WTC11 (cell line): ENCODE measurements around the gene XPO6. TPM values are rescaled to one million over a fixed set of nuclear protein-coding genes. Genes with fewer than 3 reads are reported as not detected.

Source experiments
- ATAC-seq: fragments of 200-7000 bp; cut with Tn5 transposase; 2 replicates; pipeline ENCODE4 v1.10.0; 2021; ENCODE audit warnings: mild to moderate bottlenecking, moderate library complexity
- CTCF ChIA-PET: fragments of 300-600 bp; sonication (Branson Sonifier 250); formaldehyde crosslinking; loops from one replicate; lab custom pipeline; 2021; ENCODE audit warnings: antibody characterized with exemption; lab: Charles Lee
- POLR2A ChIA-PET: fragments of 350-600 bp; sonication (Branson Sonifier 250); formaldehyde crosslinking; loops from one replicate; lab custom pipeline; 2021; ENCODE audit warnings: antibody characterized with exemption; lab: Charles Lee
- DNase-seq: peaks from one replicate; pipeline ENCODE4 v3.0.0; 2021; ENCODE audit warnings: low spot score
- H3K27ac Mint-ChIP-seq: 2 replicates; pipeline ENCODE4 v1.8.0; 2021; ENCODE audit warnings: mixed read lengths
- H3K27me3 Mint-ChIP-seq: 2 replicates; pipeline ENCODE4 v1.8.0; 2021; ENCODE audit warnings: low read depth, mild to moderate bottlenecking, moderate library complexity, mixed read lengths
- H3K36me3 Mint-ChIP-seq: 2 replicates; pipeline ENCODE4 v1.8.0; 2021; ENCODE audit warnings: mixed read lengths
- H3K4me1 Mint-ChIP-seq: 2 replicates; pipeline ENCODE4 v1.8.0; 2022; ENCODE audit warnings: mixed read lengths
- H3K4me3 Mint-ChIP-seq: 2 replicates; pipeline ENCODE4 v1.8.0; 2021; ENCODE audit warnings: mild to moderate bottlenecking, moderate library complexity, mixed read lengths
- H3K9me3 Mint-ChIP-seq: 2 replicates; pipeline ENCODE4 v1.8.0; 2021; ENCODE audit warnings: mixed read lengths
- ATF1 ChIP-seq: sonication (generic); formaldehyde crosslinking; IDR thresholded peaks from 2 replicates; pipeline ENCODE4 v1.8.1; 2023; ENCODE audit warnings: mild to moderate bottlenecking, moderate library complexity, missing genetic modification reagents
- CREM ChIP-seq: sonication (generic); formaldehyde crosslinking; IDR thresholded peaks from 2 replicates; pipeline ENCODE4 v1.8.1; 2022; ENCODE audit warnings: mild to moderate bottlenecking, missing genetic modification reagents, moderate library complexity
- ESRRA ChIP-seq: sonication (generic); formaldehyde crosslinking; IDR thresholded peaks from 2 replicates; pipeline ENCODE4 v1.8.1; 2022; ENCODE audit warnings: mild to moderate bottlenecking, missing genetic modification reagents, borderline replicate concordance
- FOXJ3 ChIP-seq: sonication (generic); formaldehyde crosslinking; IDR thresholded peaks from 2 replicates; pipeline ENCODE4 v1.9.0; 2021; ENCODE audit warnings: missing genetic modification reagents, mild to moderate bottlenecking, borderline replicate concordance
- FOXK1 ChIP-seq: sonication (generic); formaldehyde crosslinking; IDR thresholded peaks from 2 replicates; pipeline ENCODE4 v1.8.0; 2022; ENCODE audit warnings: mild to moderate bottlenecking, moderate library complexity, missing genetic modification reagents
- GABPB1 ChIP-seq: sonication (generic); formaldehyde crosslinking; IDR thresholded peaks from 2 replicates; pipeline ENCODE4 v1.8.1; 2023; ENCODE audit warnings: mild to moderate bottlenecking, missing genetic modification reagents
- GRHL2 ChIP-seq: fragments of 250-450 bp; sonication (Bioruptor Pico); IDR thresholded peaks from 2 replicates; pipeline ENCODE4 v1.8.0; 2022; ENCODE audit warnings: mild to moderate bottlenecking, moderate library complexity; ENCODE audit not compliant: insufficient replicate concordance, severe bottlenecking
- KAT7 ChIP-seq: sonication (generic); formaldehyde crosslinking; IDR thresholded peaks from 2 replicates; pipeline ENCODE4 v1.8.1; 2023; ENCODE audit warnings: missing genetic modification reagents, mild to moderate bottlenecking, borderline replicate concordance
- NFE2L1 ChIP-seq: sonication (generic); formaldehyde crosslinking; IDR thresholded peaks from 2 replicates; pipeline ENCODE4 v1.8.1; 2023; ENCODE audit warnings: missing genetic modification reagents
- NR2C2 ChIP-seq: sonication (generic); formaldehyde crosslinking; IDR thresholded peaks from 2 replicates; pipeline ENCODE4 v1.8.0; 2022; ENCODE audit warnings: mild to moderate bottlenecking, missing genetic modification reagents
- NR3C1 ChIP-seq: sonication (generic); formaldehyde crosslinking; conservative IDR thresholded peaks from 2 replicates; pipeline ENCODE4 v1.8.1; 2023; ENCODE audit warnings: low read depth, mild to moderate bottlenecking, missing genetic modification reagents
- OVOL2 ChIP-seq: fragments of 250-450 bp; sonication (Bioruptor Pico); IDR thresholded peaks from 2 replicates; pipeline ENCODE4 v1.9.0; 2021; ENCODE audit warnings: mild to moderate bottlenecking, borderline replicate concordance
- RORB ChIP-seq: fragments of 250-450 bp; sonication (Bioruptor Pico); IDR thresholded peaks from 2 replicates; pipeline ENCODE4 v1.9.0; 2021; ENCODE audit warnings: mild to moderate bottlenecking
- ZNF317 ChIP-seq: sonication (generic); formaldehyde crosslinking; IDR thresholded peaks from 2 replicates; pipeline ENCODE4 v1.8.1; 2023; ENCODE audit warnings: low read depth, mild to moderate bottlenecking, moderate library complexity, missing genetic modification reagents, borderline replicate concordance
- ZNF396 ChIP-seq: fragments of 250-450 bp; sonication (Bioruptor Pico); IDR thresholded peaks from 2 replicates; pipeline ENCODE4 v1.8.0; 2021; ENCODE audit warnings: mild to moderate bottlenecking, moderate library complexity, borderline replicate concordance
- total RNA-seq: library from RNA; stranded (reverse); gene quantifications from 3 replicates; pipeline ENCODE4 v1.2.3, GENCODE V29; 2021
- TF ChIP-seq, protein P1 (sequence below): fragments of 250-450 bp; sonication (Bioruptor Pico); IDR thresholded peaks from 2 replicates; pipeline ENCODE4 v1.9.0; 2021; ENCODE audit warnings: mild to moderate bottlenecking
- TF ChIP-seq, protein P2 (sequence below): fragments of 250-450 bp; sonication (Bioruptor Pico); IDR thresholded peaks from 2 replicates; pipeline ENCODE4 v1.9.0; 2021; ENCODE audit warnings: mild to moderate bottlenecking
- TF ChIP-seq, protein P3 (sequence below): sonication (generic); formaldehyde crosslinking; IDR thresholded peaks from 2 replicates; pipeline ENCODE4 v1.8.0; 2022; ENCODE audit warnings: missing genetic modification reagents
- TF ChIP-seq, protein P4 (sequence below): fragments of 250-450 bp; sonication (Bioruptor Pico); IDR thresholded peaks from 2 replicates; pipeline ENCODE4 v1.9.0; 2021; ENCODE audit warnings: moderate library complexity, mild to moderate bottlenecking, inconsistent platforms, borderline replicate concordance
- TF ChIP-seq, protein P5 (sequence below): sonication (generic); formaldehyde crosslinking; IDR thresholded peaks from 2 replicates; pipeline ENCODE4 v1.8.1; 2023; ENCODE audit warnings: mild to moderate bottlenecking, moderate library complexity, missing genetic modification reagents
- TF ChIP-seq, protein P6 (sequence below): sonication (generic); formaldehyde crosslinking; IDR thresholded peaks from 2 replicates; pipeline ENCODE4 v1.8.1; 2023; ENCODE audit warnings: mild to moderate bottlenecking, missing genetic modification reagents, moderate library complexity
- TF ChIP-seq, protein P7 (sequence below): sonication (generic); formaldehyde crosslinking; IDR thresholded peaks from 2 replicates; pipeline ENCODE4 v1.8.0; 2022; ENCODE audit warnings: mild to moderate bottlenecking, missing genetic modification reagents

The XPO6 gene
- total RNA-seq, 1 experiment from 2014 or later = 160 TPM

DNA sequence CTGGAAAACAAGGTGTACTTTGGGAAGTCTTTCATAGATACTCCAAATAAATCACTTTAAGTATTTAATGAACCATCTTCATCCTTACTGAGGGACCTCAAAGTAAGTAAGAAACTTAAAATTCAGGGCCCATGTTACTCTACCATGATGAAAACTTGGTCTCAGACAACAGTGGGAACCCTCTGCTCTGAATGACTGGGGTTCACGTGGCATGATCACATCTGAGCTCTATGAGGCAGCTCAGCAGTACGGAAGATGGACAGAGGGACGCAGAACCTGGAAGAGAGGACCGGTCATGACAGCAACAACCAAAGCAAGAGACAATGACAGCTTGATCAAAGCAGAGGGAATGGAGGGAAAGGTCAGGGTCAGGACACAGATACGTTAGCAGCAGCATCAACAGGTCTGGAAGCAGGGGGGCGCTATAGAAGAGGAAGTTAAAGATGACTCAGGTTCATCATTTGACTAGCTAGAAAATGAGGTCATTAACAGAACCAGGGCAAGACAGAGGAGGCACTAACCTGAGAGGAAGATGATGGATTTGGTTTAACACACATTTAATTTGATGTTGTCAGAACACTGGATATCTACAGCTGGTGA, 9.5 kb downstream of the XPO6 start (continued):
- TF ChIP-seq KAT7 (no peak), NR2C2 (CRISPR knock-in tag) (no peak), FOXK1 (CRISPR knock-in tag) (no peak), CREM (CRISPR knock-in tag) (no peak), ATF1 (no peak), FOXJ3 (CRISPR knock-in tag) (no peak), RORB (no peak)
- TF ChIP-seq, protein P1, sequence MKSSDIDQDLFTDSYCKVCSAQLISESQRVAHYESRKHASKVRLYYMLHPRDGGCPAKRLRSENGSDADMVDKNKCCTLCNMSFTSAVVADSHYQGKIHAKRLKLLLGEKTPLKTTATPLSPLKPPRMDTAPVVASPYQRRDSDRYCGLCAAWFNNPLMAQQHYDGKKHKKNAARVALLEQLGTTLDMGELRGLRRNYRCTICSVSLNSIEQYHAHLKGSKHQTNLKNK = no peak
- TF ChIP-seq, protein P2, sequence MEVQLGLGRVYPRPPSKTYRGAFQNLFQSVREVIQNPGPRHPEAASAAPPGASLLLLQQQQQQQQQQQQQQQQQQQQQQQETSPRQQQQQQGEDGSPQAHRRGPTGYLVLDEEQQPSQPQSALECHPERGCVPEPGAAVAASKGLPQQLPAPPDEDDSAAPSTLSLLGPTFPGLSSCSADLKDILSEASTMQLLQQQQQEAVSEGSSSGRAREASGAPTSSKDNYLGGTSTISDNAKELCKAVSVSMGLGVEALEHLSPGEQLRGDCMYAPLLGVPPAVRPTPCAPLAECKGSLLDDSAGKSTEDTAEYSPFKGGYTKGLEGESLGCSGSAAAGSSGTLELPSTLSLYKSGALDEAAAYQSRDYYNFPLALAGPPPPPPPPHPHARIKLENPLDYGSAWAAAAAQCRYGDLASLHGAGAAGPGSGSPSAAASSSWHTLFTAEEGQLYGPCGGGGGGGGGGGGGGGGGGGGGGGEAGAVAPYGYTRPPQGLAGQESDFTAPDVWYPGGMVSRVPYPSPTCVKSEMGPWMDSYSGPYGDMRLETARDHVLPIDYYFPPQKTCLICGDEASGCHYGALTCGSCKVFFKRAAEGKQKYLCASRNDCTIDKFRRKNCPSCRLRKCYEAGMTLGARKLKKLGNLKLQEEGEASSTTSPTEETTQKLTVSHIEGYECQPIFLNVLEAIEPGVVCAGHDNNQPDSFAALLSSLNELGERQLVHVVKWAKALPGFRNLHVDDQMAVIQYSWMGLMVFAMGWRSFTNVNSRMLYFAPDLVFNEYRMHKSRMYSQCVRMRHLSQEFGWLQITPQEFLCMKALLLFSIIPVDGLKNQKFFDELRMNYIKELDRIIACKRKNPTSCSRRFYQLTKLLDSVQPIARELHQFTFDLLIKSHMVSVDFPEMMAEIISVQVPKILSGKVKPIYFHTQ (CRISPR knock-in tag) = no peak
- TF ChIP-seq, all 79 proteins: peak for 0

DNA sequence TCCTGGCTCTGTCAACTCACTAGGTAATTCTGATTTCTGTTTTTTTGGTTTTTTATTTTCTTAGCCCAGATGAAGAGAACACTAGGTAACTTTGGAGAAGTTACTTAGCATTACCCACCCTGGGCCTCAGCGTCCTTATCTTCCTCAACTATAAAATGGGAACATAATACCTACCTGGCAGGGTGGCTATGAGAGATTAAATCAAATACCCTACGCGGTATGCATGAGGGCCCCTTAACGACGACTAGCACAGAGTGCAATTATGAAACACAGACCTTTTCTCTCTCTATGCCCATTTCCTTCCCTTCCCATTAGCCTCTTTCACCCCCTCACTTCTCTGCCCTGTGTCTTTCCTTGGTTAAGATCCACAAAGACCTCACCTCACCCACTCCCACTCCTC, 11.1 kb downstream of the XPO6 start:
- no peak overlapping the region for H3K4me3 Mint-ChIP-seq
- peaks cover 24% of the 10 kb centered on the region for H3K36me3 Mint-ChIP-seq
- H3K4me1 Mint-ChIP-seq = peaks cover 7% of the 10 kb centered on the region
- no peak for DNase-seq
- no peak for ATAC-seq
- H3K9me3 Mint-ChIP-seq = no peaks in the 10 kb centered on the region
- POLR2A ChIA-PET = interaction anchor here (0.6 kb wide), 1 partner anchor 177 kb away, joined by 4 read pairs; no protein-coding TSS in a partner anchor
- TF ChIP-seq, protein P3, sequence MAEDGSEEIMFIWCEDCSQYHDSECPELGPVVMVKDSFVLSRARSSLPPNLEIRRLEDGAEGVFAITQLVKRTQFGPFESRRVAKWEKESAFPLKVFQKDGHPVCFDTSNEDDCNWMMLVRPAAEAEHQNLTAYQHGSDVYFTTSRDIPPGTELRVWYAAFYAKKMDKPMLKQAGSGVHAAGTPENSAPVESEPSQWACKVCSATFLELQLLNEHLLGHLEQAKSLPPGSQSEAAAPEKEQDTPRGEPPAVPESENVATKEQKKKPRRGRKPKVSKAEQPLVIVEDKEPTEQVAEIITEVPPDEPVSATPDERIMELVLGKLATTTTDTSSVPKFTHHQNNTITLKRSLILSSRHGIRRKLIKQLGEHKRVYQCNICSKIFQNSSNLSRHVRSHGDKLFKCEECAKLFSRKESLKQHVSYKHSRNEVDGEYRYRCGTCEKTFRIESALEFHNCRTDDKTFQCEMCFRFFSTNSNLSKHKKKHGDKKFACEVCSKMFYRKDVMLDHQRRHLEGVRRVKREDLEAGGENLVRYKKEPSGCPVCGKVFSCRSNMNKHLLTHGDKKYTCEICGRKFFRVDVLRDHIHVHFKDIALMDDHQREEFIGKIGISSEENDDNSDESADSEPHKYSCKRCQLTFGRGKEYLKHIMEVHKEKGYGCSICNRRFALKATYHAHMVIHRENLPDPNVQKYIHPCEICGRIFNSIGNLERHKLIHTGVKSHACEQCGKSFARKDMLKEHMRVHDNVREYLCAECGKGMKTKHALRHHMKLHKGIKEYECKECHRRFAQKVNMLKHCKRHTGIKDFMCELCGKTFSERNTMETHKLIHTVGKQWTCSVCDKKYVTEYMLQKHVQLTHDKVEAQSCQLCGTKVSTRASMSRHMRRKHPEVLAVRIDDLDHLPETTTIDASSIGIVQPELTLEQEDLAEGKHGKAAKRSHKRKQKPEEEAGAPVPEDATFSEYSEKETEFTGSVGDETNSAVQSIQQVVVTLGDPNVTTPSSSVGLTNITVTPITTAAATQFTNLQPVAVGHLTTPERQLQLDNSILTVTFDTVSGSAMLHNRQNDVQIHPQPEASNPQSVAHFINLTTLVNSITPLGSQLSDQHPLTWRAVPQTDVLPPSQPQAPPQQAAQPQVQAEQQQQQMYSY (CRISPR knock-in tag) = no peak
- TF ChIP-seq GABPB1 (CRISPR knock-in tag) (no peak), ZNF396 (CRISPR knock-in tag) (no peak), CREM (CRISPR knock-in tag) (no peak), ZNF317 (no peak), NFE2L1 (CRISPR knock-in tag) (no peak)
- TF ChIP-seq, all 79 proteins: peak for 0
- CTCF ChIA-PET = no interaction called here
- H3K27ac Mint-ChIP-seq = peak overlapping the region; percentile 7; the same call in 1 of the 2 replicates
- H3K27me3 Mint-ChIP-seq = no peaks in the 10 kb centered on the region

DNA sequence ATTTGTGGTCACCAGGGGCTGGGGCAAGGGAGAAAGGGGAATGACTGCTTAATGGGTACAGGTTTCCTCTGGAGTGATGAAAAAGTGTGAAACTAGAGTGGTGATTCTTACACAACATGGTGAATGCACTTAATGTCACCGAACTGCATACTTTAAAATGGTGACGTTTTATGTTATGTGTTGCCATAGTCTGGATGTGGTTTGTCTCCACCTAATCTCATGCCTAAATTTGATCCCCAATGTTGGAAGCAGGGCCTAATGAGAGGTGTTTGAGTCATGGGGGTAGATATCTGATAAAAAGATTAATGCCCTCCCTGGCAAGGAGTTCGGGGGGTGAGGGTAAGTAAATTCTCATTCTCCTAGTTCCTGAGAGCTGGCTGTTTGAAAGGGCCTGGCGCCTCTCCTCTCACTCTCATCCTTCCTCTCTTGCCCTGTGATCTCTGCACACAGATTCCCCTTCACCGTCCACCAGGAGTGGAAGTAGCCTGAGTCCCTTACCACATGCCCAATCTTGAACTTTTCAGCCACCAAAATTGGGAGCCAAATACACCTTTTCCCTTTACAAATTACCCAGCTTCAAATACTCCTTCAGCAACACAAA, 15.3 kb downstream of the XPO6 start:
- H3K27me3 Mint-ChIP-seq = no peaks in the 10 kb centered on the region; the same call in 1 of the 2 replicates
- DNase-seq (no peak), ATAC-seq (no peak)
- no peak overlapping the region for H3K4me3 Mint-ChIP-seq
- POLR2A ChIA-PET = no interaction called here
- CTCF ChIA-PET = interaction anchor here (1.2 kb wide), 1 partner anchor 21 kb away, joined by 3 read pairs; no protein-coding TSS in a partner anchor
- peaks cover 23% of the 10 kb centered on the region for H3K36me3 Mint-ChIP-seq
- no peaks in the 10 kb centered on the region for H3K9me3 Mint-ChIP-seq
- peak overlapping the region; percentile 38 for H3K27ac Mint-ChIP-seq
- peaks cover 38% of the 10 kb centered on the region for H3K4me1 Mint-ChIP-seq
- TF ChIP-seq, protein P4, sequence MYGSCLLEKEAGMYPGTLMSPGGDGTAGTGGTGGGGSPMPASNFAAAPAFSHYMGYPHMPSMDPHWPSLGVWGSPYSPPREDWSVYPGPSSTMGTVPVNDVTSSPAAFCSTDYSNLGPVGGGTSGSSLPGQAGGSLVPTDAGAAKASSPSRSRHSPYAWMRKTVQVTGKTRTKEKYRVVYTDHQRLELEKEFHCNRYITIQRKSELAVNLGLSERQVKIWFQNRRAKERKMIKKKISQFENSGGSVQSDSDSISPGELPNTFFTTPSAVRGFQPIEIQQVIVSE (CRISPR knock-in tag) = no peak
- TF ChIP-seq ESRRA (CRISPR knock-in tag) (no peak), GRHL2 (CRISPR knock-in tag) (no peak), NR3C1 (no peak), OVOL2 (CRISPR knock-in tag) (no peak)
- TF ChIP-seq, protein P5, sequence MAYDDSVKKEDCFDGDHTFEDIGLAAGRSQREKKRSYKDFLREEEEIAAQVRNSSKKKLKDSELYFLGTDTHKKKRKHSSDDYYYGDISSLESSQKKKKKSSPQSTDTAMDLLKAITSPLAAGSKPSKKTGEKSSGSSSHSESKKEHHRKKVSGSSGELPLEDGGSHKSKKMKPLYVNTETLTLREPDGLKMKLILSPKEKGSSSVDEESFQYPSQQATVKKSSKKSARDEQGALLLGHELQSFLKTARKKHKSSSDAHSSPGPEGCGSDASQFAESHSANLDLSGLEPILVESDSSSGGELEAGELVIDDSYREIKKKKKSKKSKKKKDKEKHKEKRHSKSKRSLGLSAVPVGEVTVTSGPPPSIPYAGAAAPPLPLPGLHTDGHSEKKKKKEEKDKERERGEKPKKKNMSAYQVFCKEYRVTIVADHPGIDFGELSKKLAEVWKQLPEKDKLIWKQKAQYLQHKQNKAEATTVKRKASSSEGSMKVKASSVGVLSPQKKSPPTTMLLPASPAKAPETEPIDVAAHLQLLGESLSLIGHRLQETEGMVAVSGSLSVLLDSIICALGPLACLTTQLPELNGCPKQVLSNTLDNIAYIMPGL (CRISPR knock-in tag) = no peak
- TF ChIP-seq, protein P6, sequence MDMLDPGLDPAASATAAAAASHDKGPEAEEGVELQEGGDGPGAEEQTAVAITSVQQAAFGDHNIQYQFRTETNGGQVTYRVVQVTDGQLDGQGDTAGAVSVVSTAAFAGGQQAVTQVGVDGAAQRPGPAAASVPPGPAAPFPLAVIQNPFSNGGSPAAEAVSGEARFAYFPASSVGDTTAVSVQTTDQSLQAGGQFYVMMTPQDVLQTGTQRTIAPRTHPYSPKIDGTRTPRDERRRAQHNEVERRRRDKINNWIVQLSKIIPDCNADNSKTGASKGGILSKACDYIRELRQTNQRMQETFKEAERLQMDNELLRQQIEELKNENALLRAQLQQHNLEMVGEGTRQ = no peak
- TF ChIP-seq, protein P7, sequence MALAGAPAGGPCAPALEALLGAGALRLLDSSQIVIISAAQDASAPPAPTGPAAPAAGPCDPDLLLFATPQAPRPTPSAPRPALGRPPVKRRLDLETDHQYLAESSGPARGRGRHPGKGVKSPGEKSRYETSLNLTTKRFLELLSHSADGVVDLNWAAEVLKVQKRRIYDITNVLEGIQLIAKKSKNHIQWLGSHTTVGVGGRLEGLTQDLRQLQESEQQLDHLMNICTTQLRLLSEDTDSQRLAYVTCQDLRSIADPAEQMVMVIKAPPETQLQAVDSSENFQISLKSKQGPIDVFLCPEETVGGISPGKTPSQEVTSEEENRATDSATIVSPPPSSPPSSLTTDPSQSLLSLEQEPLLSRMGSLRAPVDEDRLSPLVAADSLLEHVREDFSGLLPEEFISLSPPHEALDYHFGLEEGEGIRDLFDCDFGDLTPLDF (CRISPR knock-in tag) = no peak
